ENCODE measurements around the gene SEMA6B.
A peak's percentile ranks its signal among the peaks of the same experiment; 100 is the strongest.
"Not testable (repeated sequence)": the region's sequence is repeated elsewhere in the genome, so short reads cannot be mapped to it uniquely, and the experiment has no call there.

The SEMA6B gene

DNA sequence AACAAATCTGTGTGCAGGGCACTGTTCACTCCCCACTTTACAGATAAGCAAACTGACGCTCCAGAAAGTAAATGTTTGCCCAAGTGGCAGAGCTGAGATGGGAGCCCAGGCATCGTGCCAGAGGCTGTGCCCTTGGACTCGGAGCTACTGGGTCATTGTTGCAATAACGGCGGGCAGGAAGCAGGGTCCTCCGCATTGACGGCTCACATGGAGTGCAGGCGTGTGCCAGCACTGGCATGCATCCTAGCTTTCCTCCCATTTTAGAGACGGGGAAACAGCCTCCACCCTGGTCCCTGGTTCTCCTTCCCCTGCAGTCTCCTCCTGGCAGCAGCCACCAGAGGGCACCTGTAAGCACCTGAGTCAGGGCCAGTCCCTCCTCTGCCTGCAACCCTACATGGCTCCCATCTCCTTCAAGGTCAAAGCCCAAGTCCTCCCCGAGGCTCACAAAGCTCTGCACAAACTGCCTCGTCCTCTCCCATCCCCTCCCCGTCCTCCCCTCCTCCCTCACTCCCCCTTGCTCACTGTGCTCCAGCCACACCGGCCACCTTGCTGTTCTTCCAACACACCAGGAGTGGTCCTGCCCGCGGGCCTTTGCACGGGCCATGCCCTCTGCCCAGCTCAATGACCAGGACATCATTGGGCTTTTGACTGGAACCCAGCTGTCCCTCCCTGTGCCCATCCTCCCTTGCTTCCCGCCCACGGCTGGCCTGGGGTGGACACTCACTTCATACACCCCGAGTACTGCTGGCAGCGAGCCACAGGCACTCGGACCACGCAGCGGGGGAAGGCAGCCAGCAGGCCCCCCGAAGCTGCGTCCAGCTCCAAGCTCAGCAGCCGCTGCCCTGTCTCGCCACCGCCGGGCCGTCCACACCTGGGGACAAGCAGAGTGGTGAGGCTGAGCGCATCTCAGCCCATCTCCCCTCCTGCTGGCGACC is 11.9 kb downstream of the SEMA6B start:
- ATAC-seq (ENCODE audit: low read depth) (no peak), DNase-seq (ENCODE audit: low spot score) (no peak)
- TF ChIP-seq, protein P1, sequence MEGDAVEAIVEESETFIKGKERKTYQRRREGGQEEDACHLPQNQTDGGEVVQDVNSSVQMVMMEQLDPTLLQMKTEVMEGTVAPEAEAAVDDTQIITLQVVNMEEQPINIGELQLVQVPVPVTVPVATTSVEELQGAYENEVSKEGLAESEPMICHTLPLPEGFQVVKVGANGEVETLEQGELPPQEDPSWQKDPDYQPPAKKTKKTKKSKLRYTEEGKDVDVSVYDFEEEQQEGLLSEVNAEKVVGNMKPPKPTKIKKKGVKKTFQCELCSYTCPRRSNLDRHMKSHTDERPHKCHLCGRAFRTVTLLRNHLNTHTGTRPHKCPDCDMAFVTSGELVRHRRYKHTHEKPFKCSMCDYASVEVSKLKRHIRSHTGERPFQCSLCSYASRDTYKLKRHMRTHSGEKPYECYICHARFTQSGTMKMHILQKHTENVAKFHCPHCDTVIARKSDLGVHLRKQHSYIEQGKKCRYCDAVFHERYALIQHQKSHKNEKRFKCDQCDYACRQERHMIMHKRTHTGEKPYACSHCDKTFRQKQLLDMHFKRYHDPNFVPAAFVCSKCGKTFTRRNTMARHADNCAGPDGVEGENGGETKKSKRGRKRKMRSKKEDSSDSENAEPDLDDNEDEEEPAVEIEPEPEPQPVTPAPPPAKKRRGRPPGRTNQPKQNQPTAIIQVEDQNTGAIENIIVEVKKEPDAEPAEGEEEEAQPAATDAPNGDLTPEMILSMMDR (IDR thresholded peaks at IDR 0.05; ENCODE audit: poor library complexity, severe bottlenecking) = peak; percentile 34
- Histone ChIP-seq H3K4me3 (ENCODE audit: severe bottlenecking) (no peak overlapping the region), H3K27ac (ENCODE audit: poor library complexity, severe bottlenecking) (no peak overlapping the region), H3K9me3 (ENCODE audit: severe bottlenecking) (no peaks in the 10 kb centered on the region), H3K36me3 (ENCODE audit: low read depth) (no peaks in the 10 kb centered on the region), H3K27me3 (ENCODE audit: insufficient read depth, poor library complexity, severe bottlenecking) (no peaks in the 10 kb centered on the region), H3K4me1 (ENCODE audit: insufficient read depth, poor library complexity, severe bottlenecking) (no peaks in the 10 kb centered on the region)

DNA sequence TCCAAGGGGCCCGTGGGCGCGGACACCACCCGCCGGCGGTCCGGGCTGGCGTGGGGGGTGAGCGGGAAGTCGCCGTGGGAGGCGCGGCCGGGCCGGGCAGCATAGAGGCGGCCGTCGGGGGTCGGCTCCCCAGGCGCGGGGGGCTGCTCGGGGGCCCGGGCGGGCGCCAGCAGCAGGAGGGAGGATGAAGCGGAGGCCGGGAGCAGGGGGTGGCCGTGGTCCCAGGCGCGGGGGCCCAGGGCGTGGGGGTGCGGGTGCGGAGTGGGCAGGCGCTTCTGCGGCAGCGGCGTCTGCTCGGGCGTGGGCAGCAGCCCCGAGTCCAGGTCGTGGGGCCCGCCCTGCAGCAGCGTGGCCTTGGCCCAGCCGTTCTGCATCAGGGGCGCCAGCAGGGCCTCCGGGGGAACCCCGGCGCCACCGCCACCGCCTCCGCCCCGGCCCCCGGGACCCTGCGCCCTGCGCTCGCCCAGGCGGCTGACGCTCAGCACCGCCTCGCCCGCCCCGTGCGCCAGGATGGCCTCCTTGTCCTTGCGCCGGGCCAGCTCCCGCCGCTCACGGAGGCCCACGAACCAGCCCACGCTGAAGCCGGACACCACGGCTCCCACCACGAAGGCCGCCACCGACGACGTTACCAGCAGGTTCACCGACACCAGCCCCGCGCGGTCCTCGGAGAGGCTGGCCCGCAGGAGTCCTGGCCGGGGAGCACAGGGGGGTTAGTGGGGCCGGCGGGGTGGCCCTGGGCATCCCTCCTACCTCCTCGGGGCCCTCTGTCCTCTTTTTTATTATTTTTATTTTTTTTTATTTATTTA is 15.4 kb downstream of the SEMA6B start:
- ATAC-seq (ENCODE audit: low read depth) = no peak
- Histone ChIP-seq H3K4me3 (ENCODE audit: severe bottlenecking) (no peak overlapping the region), H3K9me3 (ENCODE audit: severe bottlenecking) (no peaks in the 10 kb centered on the region)

DNA sequence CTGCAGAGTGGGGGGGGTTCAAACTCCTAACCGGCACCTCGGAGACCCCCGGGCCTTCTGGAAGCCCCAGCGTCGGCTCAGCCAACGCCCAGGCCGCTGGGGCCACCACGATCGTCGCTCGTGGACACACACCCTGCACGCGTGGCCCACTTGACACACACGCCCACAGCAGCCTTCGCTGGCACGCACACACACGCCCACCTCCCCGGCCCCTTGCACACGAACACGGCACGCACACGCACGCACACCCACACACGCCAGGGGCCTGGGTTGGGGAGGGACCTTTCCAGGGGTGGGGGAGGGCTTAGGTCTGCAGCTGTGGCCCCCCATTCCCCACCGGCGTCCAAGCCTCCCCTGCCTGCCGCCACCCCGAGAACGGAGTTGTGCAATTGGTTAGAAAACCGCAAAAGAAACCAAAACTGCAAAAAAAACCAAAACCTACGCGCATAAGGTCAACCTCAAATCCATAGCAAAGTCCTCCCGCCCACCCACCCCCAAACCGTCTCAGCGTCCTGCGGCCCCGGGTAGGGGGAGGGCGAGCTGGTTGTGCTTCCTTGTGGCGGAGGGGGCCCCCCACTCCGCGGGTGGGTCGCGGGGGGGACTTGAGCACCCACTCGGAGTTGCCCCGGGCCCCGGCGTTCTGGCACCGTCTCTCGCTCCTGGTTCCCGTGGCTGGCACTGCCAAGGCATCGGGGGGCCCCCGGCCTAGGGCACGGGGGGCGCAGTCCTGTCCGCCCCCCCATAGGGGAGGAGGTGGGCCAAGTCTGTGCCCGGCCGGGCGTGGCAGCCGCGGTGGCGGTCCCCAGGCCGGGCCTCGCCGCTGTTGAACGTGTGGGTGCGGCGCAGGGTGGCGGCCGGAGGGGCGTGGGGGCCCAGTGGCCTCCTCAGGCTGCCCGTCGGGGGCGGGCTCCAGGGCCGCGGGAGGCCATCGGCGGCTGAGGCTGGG is 16.3 kb downstream of the SEMA6B start:
- no peaks in the 10 kb centered on the region for H3K9me3 ChIP-seq (ENCODE audit: severe bottlenecking)
- TF ChIP-seq, protein P1 (IDR thresholded peaks at IDR 0.05; ENCODE audit: poor library complexity, severe bottlenecking) = no peak
- H3K4me3 ChIP-seq (ENCODE audit: severe bottlenecking) = no peak overlapping the region
- ATAC-seq (ENCODE audit: low read depth) (no peak), DNase-seq (ENCODE audit: low spot score) (no peak)
- H3K4me1 ChIP-seq (ENCODE audit: insufficient read depth, poor library complexity, severe bottlenecking) = no peaks in the 10 kb centered on the region
- H3K27ac ChIP-seq (ENCODE audit: poor library complexity, severe bottlenecking) = no peak overlapping the region
- no peaks in the 10 kb centered on the region for H3K36me3 ChIP-seq (ENCODE audit: low read depth)
- H3K27me3 ChIP-seq (ENCODE audit: insufficient read depth, poor library complexity, severe bottlenecking) = no peaks in the 10 kb centered on the region

More for the DNA sequence above, 15.4 kb downstream of the SEMA6B start:
- Histone ChIP-seq H3K27ac (ENCODE audit: poor library complexity, severe bottlenecking) (no peak overlapping the region), H3K36me3 (ENCODE audit: low read depth) (no peaks in the 10 kb centered on the region), H3K4me1 (ENCODE audit: insufficient read depth, poor library complexity, severe bottlenecking) (no peaks in the 10 kb centered on the region), H3K27me3 (ENCODE audit: insufficient read depth, poor library complexity, severe bottlenecking) (no peaks in the 10 kb centered on the region)
- no peak for DNase-seq (ENCODE audit: low spot score)
- TF ChIP-seq, protein P1 (IDR thresholded peaks at IDR 0.05; ENCODE audit: poor library complexity, severe bottlenecking) = no peak

DNA sequence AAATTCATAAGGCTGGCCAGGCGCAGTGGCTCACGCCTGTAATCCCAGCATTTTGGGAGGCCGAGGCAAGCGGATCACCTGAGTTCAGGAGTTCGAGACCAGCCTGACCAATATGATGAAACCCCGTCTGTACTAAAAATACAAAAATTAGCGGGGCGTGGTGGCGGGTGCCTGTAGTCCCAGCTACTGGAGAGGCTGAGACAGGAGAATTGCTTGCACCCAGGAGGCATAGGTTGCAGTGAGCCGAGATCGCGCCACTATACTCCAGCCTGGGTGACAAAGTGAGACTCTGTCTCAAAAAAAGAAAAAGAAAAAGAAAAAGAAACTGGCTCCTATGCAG is 17.7 kb downstream of the SEMA6B start:
- not testable (repeated sequence) for H3K9me3 ChIP-seq (ENCODE audit: severe bottlenecking); H3K27me3 ChIP-seq (ENCODE audit: insufficient read depth, poor library complexity, severe bottlenecking); H3K4me3 ChIP-seq (ENCODE audit: severe bottlenecking); DNase-seq (ENCODE audit: low spot score); ATAC-seq (ENCODE audit: low read depth); H3K4me1 ChIP-seq (ENCODE audit: insufficient read depth, poor library complexity, severe bottlenecking); H3K27ac ChIP-seq (ENCODE audit: poor library complexity, severe bottlenecking); H3K36me3 ChIP-seq (ENCODE audit: low read depth)
